CD14-positive monocyte (primary cell): ENCODE results near the gene DTL. TPM values are rescaled to one million over a fixed set of nuclear protein-coding genes. Genes with fewer than 3 reads are reported as not detected.

Experiments used
- DNase-seq, 3 donors: peaks; one replicate each; pipeline ENCODE4 v3.0.0-alpha.2; 2011 to 2022
- H2AFZ ChIP-seq: 2 replicates; pipeline ENCODE4 v1.6.0; 2012; ENCODE audit warnings: mild to moderate bottlenecking, low read depth, low read length, inconsistent platforms; ENCODE audit not compliant: insufficient read depth, poor library complexity, severe bottlenecking
- H3K27ac ChIP-seq, 2 donors: 1 replicate in 1 of 2; 2 replicates in 1 of 2; pipeline ENCODE4 v1.5.1; 2012 to 2013; ENCODE audit warnings: low read length in 2 of 2, control low read depth in 1 of 2, inconsistent platforms in 1 of 2, low read depth in 1 of 2, mild to moderate bottlenecking in 1 of 2
- H3K27me3 ChIP-seq, 2 donors: one replicate each; pipeline versions ENCODE4 v1.6.0 to v1.6.1; 2011 to 2013; ENCODE audit warnings: low read length in 2 of 2; ENCODE audit not compliant: control insufficient read depth in 2 of 2, insufficient read depth in 2 of 2
- H3K36me3 ChIP-seq, 2 donors: replicated peaks in 1 of 2; 1 replicate in 1 of 2; 2 replicates in 1 of 2; pipeline versions ENCODE4 v1.5.1 to v1.6.1; 2012 to 2013; ENCODE audit warnings: low read length in 2 of 2, control low read depth in 1 of 2, inconsistent platforms in 1 of 2, mild to moderate bottlenecking in 1 of 2; ENCODE audit not compliant: insufficient read depth in 2 of 2, control insufficient read depth in 1 of 2
- H3K4me1 ChIP-seq, 2 donors: 1 replicate in 1 of 2; 2 replicates in 1 of 2; pipeline versions ENCODE4 v1.5.1 to v1.6.1; 2012 to 2013; ENCODE audit warnings: low read length in 2 of 2, control low read depth in 1 of 2, inconsistent platforms in 1 of 2, mild to moderate bottlenecking in 1 of 2, moderate library complexity in 1 of 2; ENCODE audit not compliant: insufficient read depth in 2 of 2, control insufficient read depth in 1 of 2
- H3K4me2 ChIP-seq: replicated peaks from 2 replicates; pipeline ENCODE3; 2012; ENCODE audit warnings: low read length, moderate library complexity, mild to moderate bottlenecking; ENCODE audit not compliant: poor library complexity, severe bottlenecking; ENCODE audit errors: extremely low read depth
- H3K4me3 ChIP-seq, 3 experiments: fragments of 200-600 bp in 1 of 3; sonication (generic) in 1 of 3; replicated peaks in 1 of 3; 1 replicate in 2 of 3; 2 replicates in 1 of 3; pipeline ENCODE4 v1.5.1; 2011 to 2013; ENCODE audit warnings: low read length in 3 of 3, mild to moderate bottlenecking in 3 of 3, control low read depth in 2 of 3, low read depth in 2 of 3, inconsistent platforms in 1 of 3, moderate library complexity in 1 of 3
- H3K79me2 ChIP-seq: 2 replicates; pipeline ENCODE4 v1.6.0; 2012; ENCODE audit warnings: mild to moderate bottlenecking, control low read depth, inconsistent platforms, low read length, moderate library complexity; ENCODE audit not compliant: insufficient read depth
- H3K9ac ChIP-seq: 2 replicates; pipeline ENCODE4 v1.6.0; 2017; ENCODE audit warnings: low read length, mild to moderate bottlenecking; ENCODE audit not compliant: insufficient read depth, poor library complexity, severe bottlenecking
- H3K9me3 ChIP-seq, 2 donors: replicated peaks in 1 of 2; 1 replicate in 1 of 2; 2 replicates in 1 of 2; pipeline versions ENCODE4 v1.5.1 to v1.6.1; 2012 to 2013; ENCODE audit warnings: low read length in 2 of 2, control low read depth in 1 of 2; ENCODE audit not compliant: control insufficient read depth in 1 of 2, insufficient read depth in 1 of 2
- H4K20me1 ChIP-seq: 2 replicates; pipeline ENCODE4 v1.6.0; 2012; ENCODE audit warnings: mild to moderate bottlenecking, low read length, control low read depth, moderate library complexity; ENCODE audit not compliant: insufficient read depth
- H3K27ac Mint-ChIP-seq, 7 donors: one replicate each; pipeline ENCODE4 v1.8.0; 2020; ENCODE audit warnings: mild to moderate bottlenecking in 7 of 7, mixed read lengths in 7 of 7, moderate library complexity in 6 of 7, inconsistent platforms in 2 of 7
- H3K27me3 Mint-ChIP-seq, 3 donors: one replicate each; pipeline ENCODE4 v1.8.0; 2021 to 2022; ENCODE audit warnings: low read depth in 3 of 3, mild to moderate bottlenecking in 3 of 3, mixed read lengths in 3 of 3, moderate library complexity in 3 of 3, inconsistent platforms in 1 of 3
- H3K36me3 Mint-ChIP-seq, 2 donors: one replicate each; pipeline ENCODE4 v1.8.0; 2020; ENCODE audit warnings: mixed read lengths in 2 of 2, inconsistent platforms in 1 of 2, mild to moderate bottlenecking in 1 of 2
- H3K4me1 Mint-ChIP-seq: one replicate; pipeline ENCODE4 v1.8.0; 2020; ENCODE audit warnings: mild to moderate bottlenecking, mixed read lengths
- H3K4me3 Mint-ChIP-seq, 2 donors: one replicate each; pipeline ENCODE4 v1.8.0; 2020; ENCODE audit warnings: mild to moderate bottlenecking in 2 of 2, mixed read lengths in 2 of 2, moderate library complexity in 1 of 2
- H3K9me3 Mint-ChIP-seq, 7 donors: one replicate each; pipeline ENCODE4 v1.8.0; 2020 to 2022; ENCODE audit warnings: mixed read lengths in 7 of 7, mild to moderate bottlenecking in 6 of 7, moderate library complexity in 6 of 7, inconsistent platforms in 2 of 7
- CTCF ChIP-seq: fragments of 200-600 bp; IDR thresholded peaks from one replicate; pipeline ENCODE4 v1.8.0; 2022; ENCODE audit warnings: antibody characterized with exemption, mild to moderate bottlenecking
- WGBS: methylation state at CpG from one replicate; pipeline ENCODE4 v1.1.5; 2013; ENCODE audit warnings: missing lambda C conversion rate; ENCODE audit not compliant: insufficient coverage; 5-methylcytosine and 5-hydroxymethylcytosine counted together
- intact Hi-C, 2 donors: fragments of 100-400 bp; cut with micrococcal nuclease; formaldehyde crosslinking; loops; one replicate each; pipeline versions ENCODE4 v1.15.0 to v1.15.1; 2023
- polyA plus RNA-seq, 3 donors: library from polyadenylated mRNA; depleted of rRNA in 1 of 3; unstranded in 2 of 3; stranded (reverse) in 1 of 3; fragments of 300-500 nt in 2 of 3; fragments of >200 nt in 1 of 3; fragmentation: Illumina TruSeq in 2 of 3; gene quantifications; 1 replicate in 2 of 3; 2 replicates in 1 of 3; pipeline ENCODE4 v1.2.3, GENCODE V29; 2012 to 2021

DTL gene
- polyA plus RNA-seq, 3 donors: not detected

DNA sequence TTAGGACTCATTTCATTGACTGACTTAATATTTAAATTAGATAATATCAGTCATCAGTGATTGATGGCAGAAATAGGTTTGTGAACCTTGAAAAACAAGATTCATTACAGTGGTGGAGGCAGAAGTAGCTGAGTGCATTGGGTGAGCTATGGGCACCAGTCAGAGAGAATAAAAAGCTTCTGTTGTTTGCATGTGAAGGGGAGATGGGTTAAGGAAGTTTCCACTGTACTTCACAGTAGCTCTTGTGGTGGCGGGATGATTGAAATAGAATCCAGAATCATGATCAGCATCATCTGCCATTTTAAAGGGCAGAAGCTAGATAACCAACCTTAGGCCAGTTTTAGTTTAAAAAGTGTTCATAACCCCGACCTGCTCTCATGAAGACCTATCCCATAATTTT is 66.2 kb downstream of the DTL start:
- Mint-ChIP-seq H3K36me3 (peaks cover 29 to 40% of the 10 kb centered on the region in 2 donors), H3K27ac (peak overlapping the region in 1 of 7 donors; percentile 11), H3K4me3 (no peak overlapping the region), H3K4me1 (no peaks in the 10 kb centered on the region), H3K27me3 (no peaks in the 10 kb centered on the region), H3K9me3 (peaks cover 0 to 3% (median 0%) of the 10 kb centered on the region in 7 donors)
- H3K27me3 ChIP-seq: no peaks in the 10 kb centered on the region
- TF ChIP-seq CTCF: no peak
- no CpG with 5 or more reads among the region's 2 CpGs for WGBS
- H3K36me3 ChIP-seq: peaks cover 14 to 32% of the 10 kb centered on the region in 2 donors
- no peak overlapping the region for H3K27ac ChIP-seq
- no peak overlapping the region for H3K4me2 ChIP-seq
- H3K4me3 ChIP-seq: no peak overlapping the region
- peaks cover 16% of the 10 kb centered on the region for H3K79me2 ChIP-seq
- no peaks in the 10 kb centered on the region for H3K9me3 ChIP-seq
- intact Hi-C loops: no loop called here
- H2AFZ ChIP-seq: no peak overlapping the region
- DNase-seq: no peak
- no peak overlapping the region for H3K9ac ChIP-seq
- H3K4me1 ChIP-seq: no peaks in the 10 kb centered on the region
- no peaks in the 10 kb centered on the region for H4K20me1 ChIP-seq

GRCh38 chr1:212104586-212105325 is 69.2 kb downstream of the DTL start:
- no CpG with 5 or more reads among the region's 3 CpGs for WGBS
- H3K79me2 ChIP-seq: no peaks in the 10 kb centered on the region
- H3K9me3 Mint-ChIP-seq: no peaks in the 10 kb centered on the region

More at GRCh38 chr1:212104586-212105325, 69.2 kb downstream of the DTL start:
- peaks cover 9 to 12% of the 10 kb centered on the region in 2 donors for H3K4me1 ChIP-seq
- H2AFZ ChIP-seq: no peak overlapping the region
- H3K9me3 ChIP-seq: no peaks in the 10 kb centered on the region
- H4K20me1 ChIP-seq: no peaks in the 10 kb centered on the region
- no peak overlapping the region for H3K9ac ChIP-seq
- H3K4me2 ChIP-seq: no peak overlapping the region
- no peak for TF ChIP-seq CTCF
- no peak overlapping the region for H3K27ac ChIP-seq
- no peaks in the 10 kb centered on the region for H3K27me3 ChIP-seq
- intact Hi-C loops: no loop called here
- H3K36me3 ChIP-seq: peaks cover 9 to 36% of the 10 kb centered on the region in 2 donors
- no peaks in the 10 kb centered on the region for H3K4me1 Mint-ChIP-seq
- H3K36me3 Mint-ChIP-seq: peaks cover 19 to 34% of the 10 kb centered on the region in 2 donors
- no peak overlapping the region for H3K27ac Mint-ChIP-seq
- no peak overlapping the region for H3K4me3 ChIP-seq
- no peak for DNase-seq
- no peaks in the 10 kb centered on the region for H3K27me3 Mint-ChIP-seq
- H3K4me3 Mint-ChIP-seq: no peak overlapping the region
